Left lung (tissue), 10 donors: ENCODE results near the gene MRM3. TPM values are rescaled to one million over a fixed set of nuclear protein-coding genes. Genes with fewer than 3 reads are reported as not detected.
"Not testable (repeated sequence)": the region's sequence is repeated elsewhere in the genome, so short reads cannot be mapped to it uniquely, and the experiment has no call there.

Experiments used
- ATAC-seq: fragments of 200-7000 bp; cut with Tn5 transposase; one replicate; pipeline ENCODE4 v1.9.1; 2020; ENCODE audit warnings: moderate library complexity
- DNase-seq, 4 donors: peaks; one replicate each; pipeline ENCODE4 v3.0.0-alpha.2; 2013 to 2020
- H3K27ac ChIP-seq, 2 donors: fragments of 200-600 bp; sonication (generic) in 1 of 2; one replicate each; pipeline versions ENCODE4 v1.5.0 to v1.8.0; 2020 to 2021
- H3K27me3 ChIP-seq, 2 donors: fragments of 200-600 bp; sonication (generic) in 1 of 2; one replicate each; pipeline versions ENCODE4 v1.5.0 to v1.8.0; 2020 to 2021
- H3K36me3 ChIP-seq, 2 donors: fragments of 200-600 bp; sonication (generic) in 1 of 2; one replicate each; pipeline versions ENCODE4 v1.5.0 to v1.8.0; 2020 to 2021
- H3K4me1 ChIP-seq, 2 donors: fragments of 200-600 bp; one replicate each; pipeline ENCODE4 v1.8.0; 2021
- H3K4me3 ChIP-seq, 2 donors: fragments of 200-600 bp; sonication (generic) in 1 of 2; one replicate each; pipeline versions ENCODE4 v1.5.0 to v1.8.0; 2020 to 2021; ENCODE audit warnings: mild to moderate bottlenecking in 1 of 2
- H3K9me3 ChIP-seq, 2 donors: fragments of 200-600 bp; sonication (generic) in 1 of 2; one replicate each; pipeline versions ENCODE4 v1.5.0 to v1.8.0; 2020 to 2021
- CTCF ChIP-seq, 2 donors: fragments of 200-600 bp; sonication (generic) in 1 of 2; IDR thresholded peaks; one replicate each; pipeline versions ENCODE4 v1.5.0 to v1.8.0; 2021; ENCODE audit warnings: antibody characterized with exemption in 2 of 2
- intact Hi-C, 2 donors: fragments of 100-400 bp; cut with DNase I; formaldehyde crosslinking; loops; one replicate each; pipeline versions ENCODE4 v1.11.2 to v1.14.2; 2022
- polyA plus RNA-seq, 6 donors: library from polyadenylated mRNA; unstranded; fragments of 120-200 nt; gene quantifications; one replicate each; pipeline ENCODE4 v1.2.1, GENCODE V29; 2013; ENCODE audit not compliant: insufficient read length in 6 of 6
- total RNA-seq, 2 donors: library from RNA; stranded (reverse); fragmentation: NEBNext Ultra II Directional; extraction: Animal tissue kit (Norgen Biotek cat#: 25700); gene quantifications; one replicate each; pipeline ENCODE4 v1.2.1, GENCODE V29; 2021
- donor health status: DM: no; HTN: yes; CAD: no.
- donor health status: DM: no; HTN: no; CAD: no.

Gene MRM3
- total and polyA plus RNA-seq, 8 donors, result 8.9 to 16.5 (median 15.6) TPM

- intact Hi-C loops, result no loop called here
- no peaks in the 10 kb centered on the region for H3K9me3 ChIP-seq
- ATAC-seq, result no peak
- DNase-seq, result no peak
- H3K4me3 ChIP-seq, result no peak overlapping the region
- peaks cover 0 to 79% of the 10 kb centered on the region in 2 donors for H3K36me3 ChIP-seq
- TF ChIP-seq CTCF (IDR thresholded peaks at IDR 0.05), result no peak
- no peaks in the 10 kb centered on the region for H3K27me3 ChIP-seq
- no peak overlapping the region for H3K27ac ChIP-seq
- H3K4me1 ChIP-seq, result peaks cover 0 to 12% of the 10 kb centered on the region in 2 donors
Observed at GRCh38 chr17:745406-745805, 36.7 kb upstream of the MRM3 start.

- peaks cover 4 to 16% of the 10 kb centered on the region in 2 donors for H3K4me1 ChIP-seq
- H3K4me3 ChIP-seq, result no peak overlapping the region
- no peak overlapping the region for H3K27ac ChIP-seq
- peaks cover 0 to 71% of the 10 kb centered on the region in 2 donors for H3K36me3 ChIP-seq
- no peaks in the 10 kb centered on the region for H3K9me3 ChIP-seq
- no peak for TF ChIP-seq CTCF (IDR thresholded peaks at IDR 0.05)
- no peak for ATAC-seq
- no peak for DNase-seq
- H3K27me3 ChIP-seq, result no peaks in the 10 kb centered on the region
- intact Hi-C loops, result no loop called here
Observed at GRCh38 chr17:746181-746580, 36.0 kb upstream of the MRM3 start.

GRCh38 chr17:746783-747629 lies 35.1 kb upstream of the MRM3 start:
- ATAC-seq, result no peak
- Histone ChIP-seq H3K4me3 (no peak overlapping the region), H3K27me3 (no peaks in the 10 kb centered on the region), H3K27ac (no peak overlapping the region), H3K9me3 (no peaks in the 10 kb centered on the region), H3K36me3 (peaks cover 0 to 63% of the 10 kb centered on the region in 2 donors), H3K4me1 (peaks cover 9 to 21% of the 10 kb centered on the region in 2 donors)
- DNase-seq, result no peak
- no peak for TF ChIP-seq CTCF (IDR thresholded peaks at IDR 0.05)
- intact Hi-C loops, result no loop called here

GRCh38 chr17:748604-749003 lies 33.5 kb upstream of the MRM3 start:
- ATAC-seq, H3K27ac ChIP-seq, intact Hi-C loops, H3K4me3 ChIP-seq, H3K27me3 ChIP-seq, H3K9me3 ChIP-seq, DNase-seq: not testable (repeated sequence)
- Histone ChIP-seq H3K4me1 (peaks cover 9 to 25% of the 10 kb centered on the region in 2 donors), H3K36me3 (peaks cover 0 to 48% of the 10 kb centered on the region in 2 donors)

- H3K9me3 ChIP-seq, H3K27me3 ChIP-seq, H3K27ac ChIP-seq, intact Hi-C loops, DNase-seq, H3K4me3 ChIP-seq, ATAC-seq: not testable (repeated sequence)
- peaks cover 9 to 25% of the 10 kb centered on the region in 2 donors for H3K4me1 ChIP-seq
- H3K36me3 ChIP-seq, result peaks cover 0 to 40% of the 10 kb centered on the region in 2 donors
Observed at GRCh38 chr17:749359-749758, 32.8 kb upstream of the MRM3 start.

- intact Hi-C loops, result no loop called here
- ATAC-seq (no peak), DNase-seq (no peak)
- Histone ChIP-seq H3K36me3 (peaks cover 0 to 29% of the 10 kb centered on the region in 2 donors), H3K27ac (no peak overlapping the region), H3K9me3 (no peaks in the 10 kb centered on the region), H3K4me1 (peaks cover 9 to 25% of the 10 kb centered on the region in 2 donors), H3K27me3 (no peaks in the 10 kb centered on the region), H3K4me3 (peak overlapping the region in 1 of 2 donors; percentile 96)
- no peak for TF ChIP-seq CTCF (IDR thresholded peaks at IDR 0.05)
Observed at GRCh38 chr17:750431-751037, 31.6 kb upstream of the MRM3 start.
